Omental fat pad (tissue), 4 donors: ENCODE results near the gene NFIL3. TPM values are rescaled to one million over a fixed set of nuclear protein-coding genes. Genes with fewer than 3 reads are reported as not detected.

Source experiments
- ATAC-seq: fragments of 150-250 bp; one replicate; pipeline ENCODE4 v1.9.1; 2016; ENCODE audit warnings: mild to moderate bottlenecking, moderate library complexity; ENCODE audit not compliant: low FRiP score
- DNase-seq: peaks from one replicate; pipeline ENCODE4 v3.0.0-alpha.2; 2019; ENCODE audit warnings: low spot score
- total RNA-seq, 4 donors: library from RNA; depleted of rRNA; stranded (reverse); fragments of >200 nt; gene quantifications; one replicate each; pipeline ENCODE4 v1.1.0, GENCODE V29; 2016
- TF ChIP-seq, protein P1 (sequence below), 3 donors: fragments of 450-650 bp; IDR thresholded peaks; one replicate each; pipeline ENCODE4 v1.5.1; 2016 to 2017; ENCODE audit warnings: antibody characterized with exemption in 3 of 3, mild to moderate bottlenecking in 3 of 3, moderate library complexity in 2 of 3

NFIL3 gene
- total RNA-seq, 4 donors from 2014 or later, result 51.9 to 247 (median 111) TPM

DNA sequence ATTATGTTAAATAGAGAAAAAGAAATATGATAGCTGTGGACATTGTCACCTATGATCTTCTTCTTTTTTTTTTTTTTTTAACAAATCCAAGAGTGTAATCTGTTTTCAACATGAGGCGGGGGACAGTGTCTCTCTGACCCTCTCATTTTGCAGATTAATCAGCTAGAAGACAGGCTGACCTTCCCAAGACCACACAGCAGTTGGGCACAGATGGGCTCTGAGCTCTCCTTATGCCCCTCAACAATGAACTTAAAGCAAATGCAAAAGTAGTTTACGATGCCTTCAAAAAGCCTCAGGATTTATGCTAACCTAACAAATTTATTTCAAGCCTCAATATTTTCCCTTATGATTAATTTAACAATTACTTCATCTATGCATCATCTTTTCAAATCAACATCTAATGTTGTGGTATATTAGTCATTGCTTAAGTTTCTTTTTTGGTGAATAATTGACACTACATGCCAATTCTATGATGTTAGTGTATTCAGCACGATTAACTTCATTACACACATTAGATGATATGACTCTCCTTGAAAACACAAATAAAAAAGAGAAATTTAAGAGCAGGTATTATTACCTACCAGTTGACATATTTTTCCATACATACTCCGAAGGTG is 7.4 kb downstream of the NFIL3 start:
- TF ChIP-seq, protein P1, sequence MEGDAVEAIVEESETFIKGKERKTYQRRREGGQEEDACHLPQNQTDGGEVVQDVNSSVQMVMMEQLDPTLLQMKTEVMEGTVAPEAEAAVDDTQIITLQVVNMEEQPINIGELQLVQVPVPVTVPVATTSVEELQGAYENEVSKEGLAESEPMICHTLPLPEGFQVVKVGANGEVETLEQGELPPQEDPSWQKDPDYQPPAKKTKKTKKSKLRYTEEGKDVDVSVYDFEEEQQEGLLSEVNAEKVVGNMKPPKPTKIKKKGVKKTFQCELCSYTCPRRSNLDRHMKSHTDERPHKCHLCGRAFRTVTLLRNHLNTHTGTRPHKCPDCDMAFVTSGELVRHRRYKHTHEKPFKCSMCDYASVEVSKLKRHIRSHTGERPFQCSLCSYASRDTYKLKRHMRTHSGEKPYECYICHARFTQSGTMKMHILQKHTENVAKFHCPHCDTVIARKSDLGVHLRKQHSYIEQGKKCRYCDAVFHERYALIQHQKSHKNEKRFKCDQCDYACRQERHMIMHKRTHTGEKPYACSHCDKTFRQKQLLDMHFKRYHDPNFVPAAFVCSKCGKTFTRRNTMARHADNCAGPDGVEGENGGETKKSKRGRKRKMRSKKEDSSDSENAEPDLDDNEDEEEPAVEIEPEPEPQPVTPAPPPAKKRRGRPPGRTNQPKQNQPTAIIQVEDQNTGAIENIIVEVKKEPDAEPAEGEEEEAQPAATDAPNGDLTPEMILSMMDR (IDR thresholded peaks at IDR 0.05), result no peak
- no peak for ATAC-seq

DNA sequence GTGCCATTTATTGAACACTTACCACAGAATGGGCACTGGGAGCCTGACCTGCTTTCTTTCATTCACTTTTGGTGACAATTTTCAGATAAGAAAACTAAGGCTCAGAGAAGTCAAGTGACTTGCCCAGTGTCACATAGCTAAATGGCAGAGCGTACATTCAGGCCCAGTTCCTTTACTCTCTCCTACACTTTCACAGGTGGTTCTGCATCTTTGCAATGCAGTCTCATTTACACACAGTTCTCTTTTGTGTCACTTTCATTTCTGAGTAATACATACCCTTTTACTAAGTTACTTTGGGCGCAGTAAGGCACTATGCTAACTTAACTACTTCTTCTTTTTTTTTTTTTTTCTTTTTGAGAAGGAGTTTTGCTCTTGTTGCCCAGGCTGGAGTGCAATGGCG is 8.3 kb downstream of the NFIL3 start:
- no peak for DNase-seq
- ATAC-seq, result no peak
- TF ChIP-seq, protein P1 (IDR thresholded peaks at IDR 0.05), result no peak

More for the DNA sequence above, 7.4 kb downstream of the NFIL3 start:
- DNase-seq, result no peak

DNA sequence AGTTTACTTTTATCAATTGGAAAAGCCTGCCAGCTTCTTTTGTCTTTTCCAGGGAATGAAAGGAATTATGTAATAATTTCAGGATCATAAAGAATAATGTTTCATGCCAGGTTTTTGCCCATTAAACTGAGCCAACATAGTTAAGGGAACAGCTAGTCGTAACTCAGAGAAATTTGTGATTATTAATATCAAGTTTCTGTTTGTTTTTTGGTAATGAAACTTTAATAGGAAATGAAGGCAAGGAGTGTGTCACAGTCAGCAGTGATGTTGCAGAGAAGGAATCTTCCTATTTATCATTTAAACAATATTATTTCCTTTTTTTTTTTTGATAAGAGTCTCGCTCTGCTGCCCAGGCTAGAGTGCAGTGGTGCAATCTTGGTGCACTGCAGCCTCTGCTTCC is 10.7 kb downstream of the NFIL3 start:
- DNase-seq (no peak), ATAC-seq (no peak)
- TF ChIP-seq, protein P1 (IDR thresholded peaks at IDR 0.05), result no peak

DNA sequence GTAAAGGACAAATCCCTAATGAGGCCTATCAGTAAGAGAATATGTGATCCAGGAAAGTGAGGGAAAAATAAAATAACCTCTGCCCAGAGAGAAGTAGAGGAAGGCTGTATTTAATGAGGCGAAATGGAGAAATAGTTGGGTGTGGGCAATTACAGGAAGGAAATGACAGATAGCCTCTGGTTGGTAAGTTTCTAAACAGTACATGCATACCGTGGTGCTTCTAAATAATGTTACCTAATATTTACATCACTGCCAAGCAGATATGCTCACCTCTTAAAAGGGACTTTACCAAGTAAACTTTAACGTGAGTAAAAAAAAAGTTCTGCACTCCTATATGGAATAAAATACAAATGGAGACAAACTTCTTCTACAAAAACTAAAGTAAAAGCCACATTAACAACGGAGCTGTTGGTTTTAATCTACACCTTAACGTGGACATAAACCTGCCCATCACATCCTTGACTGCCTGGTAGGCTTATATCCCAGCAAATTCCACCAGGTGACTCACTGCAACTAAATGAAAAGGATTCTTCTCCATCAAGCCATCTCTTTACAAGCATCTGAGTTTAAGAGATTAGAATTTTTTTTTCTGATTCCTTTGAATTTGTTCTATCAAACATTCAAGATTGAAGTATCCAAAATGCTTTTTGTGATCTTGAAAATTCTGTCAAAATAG is 12.4 kb downstream of the NFIL3 start:
- TF ChIP-seq, protein P1 (IDR thresholded peaks at IDR 0.05), result no peak
- ATAC-seq (no peak), DNase-seq (no peak)

DNA sequence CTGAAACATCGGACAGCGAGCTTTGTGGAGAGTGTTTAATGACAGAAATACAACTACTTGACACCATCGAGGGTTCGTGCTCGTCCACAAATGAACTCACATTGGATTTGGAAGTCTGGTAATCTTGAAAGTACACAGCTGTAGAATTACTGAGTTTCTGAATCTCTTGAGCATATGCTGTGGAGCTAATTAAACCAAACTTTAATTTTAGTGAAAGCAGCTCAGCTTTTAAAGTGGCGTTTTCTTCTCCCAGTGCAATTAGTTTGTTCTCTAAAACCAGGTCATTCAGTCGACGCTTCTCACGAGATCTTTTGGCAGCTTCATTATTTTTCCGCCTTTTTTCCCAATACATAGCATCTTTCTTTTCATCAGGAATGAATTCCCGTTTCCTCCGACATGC is 13.5 kb downstream of the NFIL3 start:
- DNase-seq (no peak), ATAC-seq (no peak)
- TF ChIP-seq, protein P1 (IDR thresholded peaks at IDR 0.05), result no peak

DNA sequence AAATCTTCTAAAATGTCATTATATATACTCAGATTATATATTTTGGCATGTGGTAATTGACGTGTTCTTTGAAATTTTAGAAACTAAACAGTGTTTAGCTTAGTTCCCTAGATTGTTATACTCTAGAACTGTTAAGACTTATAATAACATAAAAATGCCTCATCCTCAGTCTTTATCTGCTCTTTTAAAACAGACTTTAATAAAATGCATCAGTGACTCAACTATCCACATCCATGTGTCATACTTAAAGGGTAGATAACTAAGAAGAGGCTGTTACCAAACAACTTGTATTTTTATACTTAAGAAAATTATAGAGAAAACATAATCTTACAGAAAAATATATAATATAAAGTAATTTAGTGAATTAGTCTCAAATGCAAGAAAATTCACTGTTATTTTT is 15.2 kb downstream of the NFIL3 start:
- TF ChIP-seq, protein P1 (IDR thresholded peaks at IDR 0.05), result no peak
- no peak for ATAC-seq
- DNase-seq, result no peak
